Fibroblast of the aortic adventitia (primary cell): ENCODE measurements around the gene SPATA2L. TPM values are rescaled to one million over a fixed set of nuclear protein-coding genes. Genes with fewer than 3 reads are reported as not detected.
A peak's percentile ranks its signal among the peaks of the same experiment; 100 is the strongest.
"Not testable (repeated sequence)": the region's sequence is repeated elsewhere in the genome, so short reads cannot be mapped to it uniquely, and the experiment has no call there.

ENCODE experiments used
- DNase-seq: peaks from one replicate; pipeline ENCODE4 v3.0.0-alpha.2; 2010; ENCODE audit warnings: low read depth
- H3K4me3 ChIP-seq: 2 replicates; pipeline ENCODE4 v1.5.1; 2011; ENCODE audit warnings: low read depth, mild to moderate bottlenecking, control low read depth, low read length, moderate library complexity
- total RNA-seq: library from RNA; depleted of rRNA; stranded (reverse); fragments of >200 nt; gene quantifications from 2 replicates; pipeline ENCODE4 v1.2.3, GENCODE V29; 2012; ENCODE audit warnings: low replicate concordance
- TF ChIP-seq, protein P1 (sequence below): IDR thresholded peaks from 2 replicates; pipeline ENCODE4 v1.5.1; 2011; ENCODE audit warnings: mild to moderate bottlenecking, low read length, control low read depth, inconsistent platforms; ENCODE audit not compliant: insufficient read depth

SPATA2L gene
- total RNA-seq, 1 donor = 10.1 TPM

DNA sequence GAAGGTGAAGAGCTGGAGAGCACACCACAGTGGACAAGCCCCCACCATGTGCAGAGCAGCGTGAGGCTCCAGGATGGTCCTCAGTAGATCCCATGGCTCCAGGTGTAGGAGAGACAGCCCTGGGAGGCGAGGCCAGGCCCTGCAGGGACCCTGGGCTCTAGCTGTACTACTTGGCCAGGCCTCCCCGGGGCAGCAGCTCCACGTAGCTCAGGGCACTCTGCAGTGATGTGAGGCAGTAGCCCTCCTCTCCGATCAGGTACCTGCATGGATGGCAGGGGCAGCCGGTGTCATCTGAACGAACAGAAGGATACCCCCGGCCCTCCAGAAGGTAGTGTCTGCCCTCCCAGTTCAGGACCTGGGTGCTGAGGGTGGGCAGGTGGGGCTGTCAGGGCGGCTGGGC lies 6.2 kb upstream of the SPATA2L start:
- TF ChIP-seq, protein P1, sequence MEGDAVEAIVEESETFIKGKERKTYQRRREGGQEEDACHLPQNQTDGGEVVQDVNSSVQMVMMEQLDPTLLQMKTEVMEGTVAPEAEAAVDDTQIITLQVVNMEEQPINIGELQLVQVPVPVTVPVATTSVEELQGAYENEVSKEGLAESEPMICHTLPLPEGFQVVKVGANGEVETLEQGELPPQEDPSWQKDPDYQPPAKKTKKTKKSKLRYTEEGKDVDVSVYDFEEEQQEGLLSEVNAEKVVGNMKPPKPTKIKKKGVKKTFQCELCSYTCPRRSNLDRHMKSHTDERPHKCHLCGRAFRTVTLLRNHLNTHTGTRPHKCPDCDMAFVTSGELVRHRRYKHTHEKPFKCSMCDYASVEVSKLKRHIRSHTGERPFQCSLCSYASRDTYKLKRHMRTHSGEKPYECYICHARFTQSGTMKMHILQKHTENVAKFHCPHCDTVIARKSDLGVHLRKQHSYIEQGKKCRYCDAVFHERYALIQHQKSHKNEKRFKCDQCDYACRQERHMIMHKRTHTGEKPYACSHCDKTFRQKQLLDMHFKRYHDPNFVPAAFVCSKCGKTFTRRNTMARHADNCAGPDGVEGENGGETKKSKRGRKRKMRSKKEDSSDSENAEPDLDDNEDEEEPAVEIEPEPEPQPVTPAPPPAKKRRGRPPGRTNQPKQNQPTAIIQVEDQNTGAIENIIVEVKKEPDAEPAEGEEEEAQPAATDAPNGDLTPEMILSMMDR = no peak
- no peak for DNase-seq
- no peak overlapping the region for H3K4me3 ChIP-seq

DNA sequence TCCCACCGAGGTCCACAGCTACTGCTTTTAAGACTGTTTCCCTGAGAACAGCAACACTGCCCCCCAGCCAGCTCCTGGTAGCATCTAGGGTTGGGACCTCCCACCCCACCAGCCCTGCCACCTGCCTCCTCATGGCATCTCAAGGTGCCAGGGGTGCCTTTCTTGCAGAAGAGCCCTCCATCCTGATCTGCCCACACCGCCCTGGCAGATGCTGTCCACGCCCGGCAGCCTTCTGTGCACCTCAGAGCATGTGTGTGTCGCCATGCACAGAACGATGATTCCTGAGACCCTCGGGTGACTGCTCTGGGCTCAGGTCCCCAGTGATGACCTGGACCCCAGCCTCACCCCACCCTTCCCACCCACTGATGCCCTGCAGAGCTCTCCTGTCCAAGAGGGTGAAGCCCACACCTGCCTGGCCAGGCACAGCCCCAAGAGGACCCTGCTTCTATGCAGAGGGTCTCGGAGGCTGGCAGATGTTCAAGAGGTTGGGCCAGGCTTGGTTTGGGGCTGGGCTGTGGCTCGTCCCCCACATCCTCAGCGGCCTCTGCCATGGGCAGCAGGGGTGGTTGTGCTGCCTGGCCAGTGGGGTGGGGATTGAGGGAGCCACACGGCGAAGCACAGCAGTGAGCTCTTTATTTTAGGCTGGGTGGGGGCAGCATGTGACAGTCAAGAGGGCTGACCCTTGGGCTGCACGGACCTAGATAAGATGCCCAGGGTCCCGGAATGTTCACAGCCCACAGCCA lies 5.2 kb upstream of the SPATA2L start:
- TF ChIP-seq, protein P1 = no peak
- DNase-seq = no peak
- H3K4me3 ChIP-seq = no peak overlapping the region

DNA sequence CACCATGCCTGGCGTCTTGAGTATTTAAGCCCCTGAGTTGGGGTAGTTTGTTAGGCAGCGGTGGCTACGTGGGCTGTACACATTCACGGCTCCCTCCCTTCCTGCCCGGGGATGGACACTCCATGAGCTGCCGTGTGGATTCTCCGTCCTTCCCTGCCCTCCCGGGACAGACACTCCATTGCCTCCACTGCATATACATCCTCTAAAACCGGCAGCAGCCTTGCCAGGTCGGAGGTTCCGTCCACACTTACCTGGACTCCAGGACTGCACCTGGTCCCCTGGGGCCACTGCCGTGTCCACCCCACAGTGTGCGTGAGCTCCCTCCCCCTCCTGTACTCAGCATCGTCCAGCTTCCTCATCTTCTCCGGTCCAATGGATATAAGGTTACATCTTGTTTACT lies 3.5 kb upstream of the SPATA2L start:
- no peak for DNase-seq
- no peak overlapping the region for H3K4me3 ChIP-seq
- TF ChIP-seq, protein P1 = no peak

DNA sequence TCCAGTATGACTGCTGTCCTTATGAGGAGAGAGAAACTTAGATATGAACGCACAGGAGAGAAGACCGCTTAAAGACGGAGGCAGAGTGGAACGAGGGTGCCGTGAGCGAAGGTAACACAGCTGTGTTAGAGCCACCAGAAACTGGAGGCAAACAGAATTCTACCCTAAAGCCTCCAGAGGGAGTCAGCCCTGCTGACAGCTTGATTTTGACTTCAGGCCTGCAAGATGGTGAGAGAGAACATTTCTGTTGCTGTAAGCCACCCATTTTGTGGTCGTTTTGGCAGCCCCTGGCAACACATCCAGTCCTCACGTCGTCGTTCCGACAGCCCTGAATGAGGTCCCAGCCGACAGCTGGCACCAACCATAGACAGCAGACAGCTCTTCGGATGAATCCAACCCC lies 2.8 kb upstream of the SPATA2L start:
- H3K4me3 ChIP-seq = no peak overlapping the region
- no peak for DNase-seq
- TF ChIP-seq, protein P1 = no peak

DNA sequence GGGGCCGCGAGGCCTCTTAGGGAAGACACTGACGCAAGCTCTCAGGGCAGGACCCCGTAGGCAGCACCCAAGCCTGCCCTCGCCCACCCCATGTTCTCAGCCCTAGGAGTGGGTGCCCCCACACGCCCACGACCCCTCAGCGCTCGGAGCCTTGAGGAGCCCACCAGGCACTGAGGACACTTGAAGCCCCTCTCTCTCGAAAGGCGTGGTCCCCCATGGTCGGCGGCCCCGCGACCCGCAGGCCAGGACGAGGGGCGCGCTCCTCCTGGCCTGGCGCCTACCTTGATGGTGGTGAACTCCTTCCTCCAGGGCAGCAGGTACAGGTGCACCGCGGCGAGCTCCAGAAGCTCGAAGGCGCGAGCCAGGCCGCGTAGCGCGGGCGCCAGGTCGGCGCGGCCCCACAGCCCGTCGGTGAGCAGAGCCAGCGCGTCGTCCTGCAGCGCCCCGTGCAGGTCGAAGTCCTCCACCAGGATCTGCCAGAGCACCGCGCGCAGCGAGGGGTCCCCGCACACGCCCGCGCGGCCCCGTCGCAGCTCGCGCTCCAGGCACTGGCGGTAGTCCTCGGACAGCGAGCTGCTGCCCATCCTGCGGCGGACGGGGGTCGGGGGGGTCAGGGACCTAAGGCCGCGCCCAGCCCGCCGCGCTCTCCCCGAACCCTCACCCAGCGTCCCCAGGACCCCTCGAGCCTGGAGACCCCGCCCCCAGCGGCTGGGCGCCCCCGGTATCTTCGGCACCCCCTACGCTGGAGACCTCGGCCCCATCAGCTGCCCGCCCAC lies 668 bp downstream of the SPATA2L start:
- H3K4me3 ChIP-seq = peak overlapping the region; percentile 80
- TF ChIP-seq, protein P1 = no peak
- DNase-seq = no peak

DNA sequence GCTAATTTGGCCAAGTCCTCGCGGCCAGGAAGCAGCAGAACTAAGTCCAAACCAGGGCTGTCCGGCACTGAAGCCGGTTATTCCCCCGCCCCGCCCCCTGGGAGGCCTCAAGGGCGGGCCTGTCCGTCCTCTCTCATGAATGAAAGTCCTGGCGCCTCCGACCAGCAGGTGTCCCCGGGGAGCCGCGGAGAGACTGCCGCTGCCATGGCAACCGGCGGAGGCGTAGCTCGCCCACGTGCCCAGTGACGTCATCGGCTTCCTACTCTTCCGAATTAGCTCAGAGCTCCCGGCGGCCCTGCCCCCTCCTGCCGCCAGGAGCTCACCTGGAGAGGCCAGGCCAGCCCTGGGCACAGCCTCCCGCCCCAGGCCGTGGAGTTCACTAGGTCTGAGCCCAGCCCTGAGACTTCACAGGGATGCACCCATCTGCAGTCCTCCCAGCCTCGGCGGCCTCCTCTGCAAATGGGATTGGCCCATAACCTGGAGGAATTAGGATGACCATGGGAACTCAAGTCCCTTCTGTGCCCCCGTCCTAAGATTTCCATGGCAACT lies 1.3 kb downstream of the SPATA2L start:
- TF ChIP-seq, protein P1 = peak; percentile 58
- H3K4me3 ChIP-seq = peak overlapping the region; percentile 80
- peak; percentile 96 for DNase-seq

DNA sequence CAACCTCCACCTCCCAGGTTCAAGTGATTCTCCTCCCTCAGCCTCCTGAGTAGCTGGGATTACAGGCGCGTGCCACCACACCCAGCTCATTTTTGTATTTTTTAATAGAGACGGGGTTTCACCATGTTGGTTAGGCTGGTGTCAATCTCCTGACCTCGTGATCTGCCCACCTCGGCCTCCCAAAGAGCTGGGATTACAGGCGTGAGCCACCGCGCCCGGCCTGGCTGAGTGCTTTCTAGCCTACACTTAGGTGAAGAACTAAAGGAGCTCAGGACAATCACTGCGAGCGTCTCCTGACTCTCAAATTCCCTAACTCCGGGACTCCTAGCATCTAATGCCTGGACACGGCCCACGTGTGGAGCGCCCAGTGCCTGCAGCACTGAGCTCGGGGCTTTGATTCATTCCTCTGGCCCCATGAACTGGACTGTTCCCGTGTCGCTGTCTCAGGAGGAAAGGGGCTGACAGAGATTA lies 1.8 kb downstream of the SPATA2L start:
- H3K4me3 ChIP-seq = peak overlapping the region; percentile 17

DNA sequence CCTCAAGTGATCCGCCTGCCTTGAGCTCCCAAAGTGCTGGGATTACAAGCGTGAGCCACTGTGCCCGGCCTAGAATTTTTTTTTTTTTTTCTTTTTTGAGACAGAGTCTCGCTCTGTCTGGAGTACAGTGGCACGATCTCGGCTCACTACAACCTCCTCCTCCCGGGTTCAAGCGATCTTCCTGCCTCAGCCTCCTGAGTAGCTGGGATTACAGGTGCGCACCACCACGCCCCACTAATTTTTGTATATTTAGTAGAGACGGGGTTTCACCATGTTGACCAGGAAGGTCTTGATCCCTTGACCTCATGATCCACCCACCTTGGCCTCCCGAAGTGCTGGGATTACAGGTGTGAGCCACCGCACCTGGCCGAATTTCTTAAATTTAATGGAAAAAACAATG lies 2.8 kb downstream of the SPATA2L start:
- not testable (repeated sequence) for DNase-seq, H3K4me3 ChIP-seq

More for the DNA sequence above, 1.8 kb downstream of the SPATA2L start:
- not testable (repeated sequence) for DNase-seq
